HG03159 (cell line): Measurements from ENCODE around the gene LAMB4.

Experiments used
- ATAC-seq: cut with Tn5 transposase; IDR thresholded peaks from one replicate; pipeline ENCODE4 v1.9.1; 2021; ENCODE audit warnings: mild to moderate bottlenecking, moderate library complexity; ENCODE audit not compliant: unreplicated experiment

The LAMB4 gene

GRCh38 chr7:108018668-108019067, 111.5 kb downstream of the LAMB4 start:
- ATAC-seq, result no peak

- ATAC-seq, result no peak
Observed at GRCh38 chr7:108017776-108018151, 112.4 kb downstream of the LAMB4 start.

GRCh38 chr7:108016841-108017775, 113.1 kb downstream of the LAMB4 start:
- ATAC-seq, result no peak

- ATAC-seq, result no peak
Observed at GRCh38 chr7:108015740-108016139, 114.4 kb downstream of the LAMB4 start.

- no peak for ATAC-seq
Observed at GRCh38 chr7:108014747-108015682, 115.1 kb downstream of the LAMB4 start.

GRCh38 chr7:108014215-108014614, 115.9 kb downstream of the LAMB4 start:
- ATAC-seq, result no peak

GRCh38 chr7:108012499-108013430, 117.4 kb downstream of the LAMB4 start:
- ATAC-seq, result no peak

GRCh38 chr7:108010377-108010776, 119.8 kb downstream of the LAMB4 start:
- ATAC-seq, result no peak

- ATAC-seq, result no peak
Observed at GRCh38 chr7:108009873-108010272, 120.3 kb downstream of the LAMB4 start.

- no peak for ATAC-seq
Observed at GRCh38 chr7:108008827-108009226, 121.3 kb downstream of the LAMB4 start.

GRCh38 chr7:108008240-108008639, 121.9 kb downstream of the LAMB4 start:
- no peak for ATAC-seq

GRCh38 chr7:108007762-108008161, 122.4 kb downstream of the LAMB4 start:
- ATAC-seq, result no peak

GRCh38 chr7:108007261-108007660, 122.9 kb downstream of the LAMB4 start:
- no peak for ATAC-seq

GRCh38 chr7:108004220-108005142, 125.7 kb downstream of the LAMB4 start:
- peak; percentile 47 for ATAC-seq

GRCh38 chr7:108003599-108003935, 126.6 kb downstream of the LAMB4 start:
- no peak for ATAC-seq

- ATAC-seq, result no peak
Observed at GRCh38 chr7:108002726-108003598, 127.2 kb downstream of the LAMB4 start, which contains the start of gene LAMB1. TSS of gene LAMB1 (minus strand) at chr7:108003161. CDS start at chr7:108002885, 276 bp downstream.

GRCh38 chr7:108001764-108002725, 128.1 kb downstream of the LAMB4 start:
- no peak for ATAC-seq
